GM19455 (cell line): Measurements from ENCODE around the gene COL1A1.

Experiments
- ATAC-seq: cut with Tn5 transposase; IDR thresholded peaks from one replicate; pipeline ENCODE4 v1.9.1; 2021; ENCODE audit not compliant: unreplicated experiment

COL1A1 gene

DNA sequence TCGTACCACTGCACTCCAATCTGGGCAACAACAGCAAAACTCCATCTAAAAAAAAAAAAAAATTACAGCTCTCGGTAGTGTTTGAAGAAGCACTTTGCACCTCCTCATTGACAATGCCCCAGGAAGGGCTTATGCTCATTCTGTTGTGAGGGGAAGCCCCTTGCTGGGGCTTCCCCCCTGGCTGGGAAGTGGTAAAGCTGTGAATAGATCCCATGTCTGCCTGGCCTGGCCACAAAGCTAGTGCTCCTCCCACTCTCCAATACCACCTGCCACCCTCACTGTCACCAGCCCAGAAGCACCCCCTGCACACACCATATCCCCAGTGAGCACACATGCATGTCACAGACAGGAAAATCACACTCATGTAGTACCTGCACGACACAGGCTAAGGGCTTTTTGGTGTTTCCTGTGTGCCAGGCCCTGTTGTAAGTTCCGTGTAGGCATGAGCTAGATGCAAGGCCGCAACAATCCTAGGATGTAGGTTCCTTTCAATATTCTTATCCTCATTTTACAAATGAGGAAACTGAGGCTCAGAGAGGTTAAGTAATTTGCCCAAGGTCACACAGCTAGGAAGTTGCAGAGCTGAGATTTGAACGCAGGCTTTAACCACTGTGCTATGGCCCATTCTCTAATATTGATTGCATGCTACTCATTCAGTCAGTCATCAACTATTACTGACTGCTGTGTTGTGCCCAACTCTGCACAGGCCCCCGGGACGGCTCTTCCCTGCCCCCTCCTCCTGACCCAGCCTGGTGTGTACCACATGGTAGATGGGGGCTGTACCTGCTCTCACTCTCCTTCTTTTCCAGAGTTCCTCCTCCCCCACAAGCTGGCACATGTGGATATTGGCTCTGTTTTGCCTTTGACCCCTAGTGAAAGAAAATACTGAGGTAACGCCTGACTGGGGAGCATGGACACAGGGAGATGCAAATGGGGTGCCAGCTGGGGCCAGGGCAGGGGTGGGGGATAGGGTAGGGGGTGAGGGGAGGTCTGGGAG is 11.9 kb upstream of the COL1A1 start:
- ATAC-seq = no peak

DNA sequence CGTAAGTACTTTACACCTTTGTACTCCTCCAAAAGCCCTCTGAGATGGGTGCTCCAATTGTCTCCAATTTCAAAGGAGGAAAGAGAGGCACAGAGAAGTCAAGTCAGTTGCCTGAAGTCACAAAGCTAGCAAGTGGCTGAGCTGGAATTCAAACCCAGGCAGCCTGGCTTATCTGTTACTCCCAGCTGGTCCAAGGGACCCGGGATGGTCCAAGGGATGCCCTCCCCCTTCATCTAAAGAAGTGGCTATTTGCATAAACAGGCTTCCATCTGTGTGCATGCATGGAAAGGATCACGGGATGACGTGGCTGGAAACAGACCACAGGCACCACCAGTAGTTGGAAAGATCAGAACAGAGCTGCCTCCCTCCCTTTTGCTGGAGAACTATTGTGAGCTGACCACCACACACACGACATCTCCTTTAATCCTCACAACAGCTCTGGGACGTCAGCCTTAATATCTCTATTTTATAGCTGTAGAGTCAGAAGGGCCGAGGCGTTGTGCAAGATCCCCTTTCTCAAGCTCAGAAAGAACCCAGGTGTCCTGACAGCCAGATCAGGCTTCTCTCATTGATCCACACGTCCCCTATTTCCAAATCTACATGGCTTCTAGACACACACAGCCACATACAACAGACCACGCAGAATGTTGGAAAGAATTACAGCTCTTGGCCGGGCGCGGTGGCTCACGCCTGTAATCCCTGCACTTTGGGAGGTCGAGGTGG is 10.9 kb upstream of the COL1A1 start:
- ATAC-seq = no peak

DNA sequence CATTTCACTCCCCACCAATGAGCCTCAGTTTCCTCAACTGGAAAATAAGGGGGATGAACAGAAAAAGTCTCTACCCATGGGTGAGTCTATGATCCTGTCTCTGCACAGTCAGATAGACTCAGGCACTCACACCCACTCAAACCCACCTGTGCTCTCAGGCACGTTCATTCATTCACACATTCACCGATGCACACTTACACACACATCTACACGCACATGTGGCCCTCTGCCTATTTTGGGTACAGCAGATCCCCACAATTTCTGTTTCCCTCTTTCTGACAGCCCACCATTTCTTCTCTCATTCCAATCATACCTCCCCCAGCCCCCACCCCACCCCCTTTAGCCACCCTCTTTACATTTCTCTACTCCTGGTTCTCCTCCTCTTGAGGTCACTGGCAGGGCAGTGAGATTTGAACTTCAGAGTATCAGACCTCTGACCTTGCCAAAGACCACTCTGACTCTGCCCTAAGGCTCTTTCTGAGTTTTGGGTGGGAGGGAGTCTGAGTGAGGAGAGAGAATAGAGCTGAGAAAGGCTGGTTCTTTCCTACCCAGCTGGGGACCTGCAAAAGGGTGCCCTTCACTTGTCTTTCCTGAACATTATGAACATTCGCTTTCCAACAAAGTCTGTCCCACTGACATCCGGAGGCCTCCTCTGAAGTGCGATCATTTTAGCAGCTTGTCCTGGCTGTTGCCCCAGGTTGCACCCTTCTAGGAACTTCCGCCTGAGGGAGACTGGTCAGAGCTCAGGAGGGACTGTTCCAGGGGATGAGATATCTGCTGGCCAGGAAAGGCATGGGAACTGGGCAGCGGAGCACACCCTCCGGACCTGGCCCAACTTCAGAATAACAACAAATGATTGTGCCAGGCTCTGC is 10.1 kb upstream of the COL1A1 start:
- no peak for ATAC-seq

DNA sequence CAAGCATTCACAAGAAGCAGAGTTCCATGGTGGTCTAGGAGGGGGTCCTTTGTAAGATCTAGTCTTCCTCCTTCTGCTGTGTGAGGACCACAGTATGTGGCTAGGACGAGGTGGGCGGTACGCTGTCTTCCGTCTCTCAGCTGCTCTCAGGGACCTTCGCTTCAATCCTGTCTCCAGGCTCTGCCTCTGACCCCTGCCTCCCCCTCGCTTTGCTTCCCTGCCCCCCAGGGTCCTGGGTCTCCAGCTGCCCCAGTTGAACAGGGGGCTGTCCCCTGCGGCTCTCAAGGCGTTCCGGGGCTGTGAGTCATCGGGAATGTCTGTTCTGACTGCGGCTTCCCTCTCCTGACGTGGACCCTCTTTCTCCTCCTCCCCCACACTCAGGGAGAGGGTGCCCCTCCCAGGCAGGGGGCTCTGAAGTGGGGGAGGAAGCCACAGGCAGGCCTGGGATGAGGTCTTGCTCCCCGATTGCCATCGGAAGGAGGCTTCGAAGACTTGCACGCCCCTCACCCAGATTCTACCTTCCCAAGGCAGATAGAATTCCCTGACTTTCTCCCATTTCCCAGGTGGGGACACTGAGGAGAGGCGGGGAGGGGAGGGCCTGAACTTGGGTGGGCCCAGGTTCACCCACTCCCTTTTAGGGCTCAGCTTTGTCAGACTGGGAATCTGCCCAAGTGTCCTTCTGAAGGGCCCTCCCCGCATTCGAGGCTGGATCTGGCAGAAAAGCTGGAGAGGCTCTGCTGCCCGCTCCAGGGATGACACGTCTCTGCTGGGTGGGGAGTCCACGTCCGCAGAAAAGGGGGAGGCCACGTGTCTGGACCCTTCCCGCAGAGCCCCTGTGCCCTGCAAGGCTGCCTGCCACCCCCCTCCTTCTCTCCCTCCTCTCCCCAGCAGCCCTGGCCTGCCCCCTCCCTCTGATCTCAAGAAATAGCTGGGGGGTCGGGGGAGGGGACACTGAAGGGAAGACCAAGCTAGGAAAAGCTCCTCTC is 9.1 kb upstream of the COL1A1 start:
- ATAC-seq = no peak

DNA sequence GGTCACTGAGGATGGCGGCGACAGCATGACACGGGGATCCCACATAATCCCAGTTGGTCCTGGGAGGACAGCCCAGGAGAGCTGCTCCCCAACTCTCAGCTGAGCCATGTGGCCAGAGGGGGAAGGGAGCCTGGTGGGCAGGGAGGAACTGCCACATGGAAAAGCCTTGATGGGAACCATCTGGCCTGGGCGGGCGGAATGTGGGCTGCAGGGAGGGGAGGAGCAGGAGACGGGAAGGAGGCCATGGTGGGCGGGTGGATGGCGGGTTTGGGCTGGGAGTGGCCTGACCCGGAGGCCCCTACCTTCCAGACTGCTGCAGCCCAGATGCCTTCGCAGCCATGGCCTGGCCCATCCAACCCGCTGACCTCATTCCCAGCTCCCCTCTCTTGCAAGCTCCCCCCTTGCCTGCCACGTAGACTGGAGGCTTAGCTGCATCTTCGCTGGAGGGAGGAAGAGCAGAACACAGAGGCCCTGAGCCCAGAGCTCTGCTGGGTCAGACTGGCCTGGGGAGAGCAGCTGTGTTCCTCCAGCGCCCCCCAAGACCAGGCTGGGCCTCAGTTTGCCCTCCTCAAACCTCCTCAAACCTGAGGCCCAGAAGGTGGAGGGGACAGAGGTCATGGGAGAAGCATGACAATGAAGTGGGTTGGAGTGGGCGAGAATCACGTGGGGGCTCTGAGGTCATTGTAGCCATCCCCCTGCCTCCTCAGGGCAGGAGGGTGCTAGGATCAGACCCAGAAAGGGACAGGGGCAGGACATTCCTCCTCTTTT is 8.2 kb upstream of the COL1A1 start:
- no peak for ATAC-seq

DNA sequence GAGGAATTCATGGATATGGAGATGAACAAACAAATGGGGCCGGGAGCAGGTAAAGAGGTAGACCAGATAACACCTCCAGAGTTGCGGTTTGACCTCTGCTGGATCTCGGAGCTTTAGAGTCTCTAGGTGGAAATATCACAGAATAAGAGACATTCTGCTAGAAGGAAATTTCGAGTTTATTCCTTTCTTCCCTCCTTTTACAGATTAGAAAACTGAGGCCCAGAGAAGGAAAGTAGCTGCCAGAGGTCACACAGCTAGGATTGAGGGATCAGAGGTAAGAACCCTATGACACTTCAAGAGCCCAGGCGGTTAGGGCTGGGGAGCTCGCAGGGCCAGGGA is 7.7 kb upstream of the COL1A1 start:
- ATAC-seq = no peak

DNA sequence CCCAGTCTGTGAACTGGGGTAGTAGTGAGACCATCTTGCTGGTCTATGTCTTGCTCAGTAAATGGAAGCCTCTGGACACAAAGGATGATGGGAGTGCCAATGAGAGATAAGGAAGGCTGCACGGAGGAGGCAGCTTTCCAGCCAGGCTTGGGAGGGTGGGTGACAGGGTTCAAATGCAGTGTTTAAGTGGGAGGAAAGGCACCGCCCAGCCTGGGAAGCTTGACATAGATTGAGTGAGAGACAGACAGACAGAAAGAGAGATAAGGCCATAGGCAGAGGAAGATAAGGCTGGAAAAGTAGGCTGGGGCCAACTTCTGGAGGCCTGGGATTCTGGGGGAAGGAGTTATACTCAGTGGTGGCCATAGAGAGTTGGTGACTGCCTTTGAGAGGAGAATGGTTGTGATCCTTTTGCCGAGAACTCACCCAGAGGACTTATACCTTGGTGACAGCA is 7.2 kb upstream of the COL1A1 start:
- no peak for ATAC-seq

DNA sequence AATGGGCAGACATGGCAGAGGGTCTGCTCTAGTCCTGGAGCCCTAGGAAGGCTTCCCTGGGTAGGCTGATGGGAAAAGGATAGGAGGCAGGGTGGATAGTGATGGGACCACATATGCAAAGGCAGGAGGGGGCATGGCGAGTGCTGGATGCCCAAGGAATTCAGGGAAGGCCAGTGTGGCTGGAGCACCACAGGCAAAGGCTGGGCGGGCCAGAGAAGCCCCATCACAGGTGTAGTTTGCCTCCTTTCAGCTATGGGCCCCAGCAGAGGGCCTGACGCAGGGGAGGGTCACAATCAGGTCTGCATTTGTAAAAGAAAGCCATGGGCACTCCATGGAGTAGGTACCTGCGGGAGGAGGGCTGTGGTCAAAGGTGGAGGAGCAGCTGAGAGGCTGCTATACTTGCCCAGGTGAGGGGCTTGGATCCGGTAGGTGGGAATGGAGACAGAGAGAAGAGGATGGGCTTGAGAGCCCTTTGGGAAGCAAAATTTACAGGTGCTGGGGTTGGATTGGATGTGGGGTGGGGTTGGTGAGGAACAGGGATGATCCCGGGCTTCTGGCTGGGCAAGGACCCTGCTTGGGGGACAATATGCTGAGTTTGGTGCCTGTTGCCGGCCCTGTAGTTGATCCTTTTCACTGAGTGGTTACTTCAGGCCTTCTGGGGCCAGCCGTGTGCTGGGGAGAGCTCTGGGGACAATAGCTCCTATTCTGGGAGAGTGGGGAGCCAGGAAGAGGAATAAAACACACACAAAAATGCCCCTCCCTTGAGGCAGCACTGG is 6.5 kb upstream of the COL1A1 start:
- ATAC-seq = no peak

DNA sequence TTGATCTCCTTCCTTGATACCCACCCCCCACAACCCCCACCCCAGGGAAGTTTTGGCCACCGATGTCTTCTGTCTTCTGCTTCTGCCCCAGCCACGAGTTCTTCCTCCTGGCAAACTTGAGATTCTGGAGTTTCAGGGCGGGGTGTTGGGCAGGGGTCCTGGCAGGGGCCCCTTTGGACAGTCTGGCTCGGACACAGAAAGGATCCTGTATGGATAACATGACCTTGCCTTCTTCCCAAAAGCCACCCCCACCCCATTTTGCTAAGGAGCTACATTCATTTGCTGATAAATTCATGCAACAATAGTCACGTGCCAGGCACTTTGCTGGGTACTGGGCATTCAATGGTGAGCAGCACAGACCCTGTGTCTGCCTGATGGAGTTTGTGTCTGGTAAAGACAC is 5.9 kb upstream of the COL1A1 start:
- ATAC-seq = no peak

DNA sequence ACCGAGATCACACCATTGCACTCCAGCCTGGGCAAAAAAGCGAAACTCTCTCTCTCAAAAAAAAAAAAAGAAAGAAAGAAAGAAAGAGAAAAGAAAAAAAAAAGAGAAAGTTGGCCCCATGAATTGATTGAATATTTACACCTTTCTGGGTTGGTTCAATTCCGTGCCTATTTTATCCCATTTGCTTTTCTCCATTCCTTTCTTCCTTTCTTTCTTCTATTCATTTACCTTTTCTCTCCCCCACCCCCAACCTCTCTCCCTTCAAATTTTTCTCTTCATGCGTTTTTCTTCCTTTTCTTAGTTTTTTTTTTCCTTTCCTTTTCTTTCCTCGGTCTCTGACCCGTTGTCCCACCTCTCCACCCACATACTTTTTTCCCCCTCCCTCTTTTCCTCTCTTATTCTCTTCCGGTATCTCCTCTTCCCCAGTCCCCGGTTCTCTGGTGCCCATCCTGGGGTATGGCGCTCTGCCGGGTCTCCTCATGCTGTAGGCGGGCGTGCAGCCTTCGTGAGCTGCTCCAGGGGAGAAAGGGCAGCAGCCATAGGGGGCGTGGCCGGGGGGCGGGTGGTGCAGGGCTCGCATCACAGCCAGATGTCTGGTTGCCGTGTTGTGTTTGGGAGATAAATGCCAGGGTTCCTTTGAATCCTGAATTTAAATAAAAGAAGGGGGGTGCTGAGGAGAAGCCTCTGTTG is 5.3 kb upstream of the COL1A1 start:
- no peak for ATAC-seq

DNA sequence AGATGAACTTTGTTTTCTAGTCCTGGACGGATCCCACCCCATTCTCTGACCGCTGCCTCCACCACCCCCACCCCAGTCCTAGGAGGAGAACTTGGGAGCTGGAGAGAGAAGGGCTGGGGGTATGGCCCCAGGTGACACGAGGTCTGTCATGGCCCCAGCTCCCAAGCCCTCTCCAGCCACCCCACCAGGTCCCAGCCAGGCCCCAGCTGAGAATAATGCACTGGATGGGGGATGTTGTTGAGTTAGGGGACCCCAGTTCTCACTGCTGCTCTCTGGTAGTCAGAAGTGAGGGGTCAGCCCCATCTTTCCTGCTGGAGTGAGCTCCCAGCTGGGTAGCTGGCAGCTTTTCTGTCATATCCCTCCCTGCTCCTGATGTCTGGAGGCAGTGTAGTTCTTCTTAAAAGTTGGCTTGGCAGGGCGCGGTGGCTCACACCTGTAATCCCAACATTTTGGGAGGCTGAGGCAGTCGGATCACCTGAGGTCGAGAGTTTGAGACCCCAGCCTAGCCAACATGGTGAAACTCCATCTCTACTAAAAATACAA is 4.6 kb upstream of the COL1A1 start:
- no peak for ATAC-seq

DNA sequence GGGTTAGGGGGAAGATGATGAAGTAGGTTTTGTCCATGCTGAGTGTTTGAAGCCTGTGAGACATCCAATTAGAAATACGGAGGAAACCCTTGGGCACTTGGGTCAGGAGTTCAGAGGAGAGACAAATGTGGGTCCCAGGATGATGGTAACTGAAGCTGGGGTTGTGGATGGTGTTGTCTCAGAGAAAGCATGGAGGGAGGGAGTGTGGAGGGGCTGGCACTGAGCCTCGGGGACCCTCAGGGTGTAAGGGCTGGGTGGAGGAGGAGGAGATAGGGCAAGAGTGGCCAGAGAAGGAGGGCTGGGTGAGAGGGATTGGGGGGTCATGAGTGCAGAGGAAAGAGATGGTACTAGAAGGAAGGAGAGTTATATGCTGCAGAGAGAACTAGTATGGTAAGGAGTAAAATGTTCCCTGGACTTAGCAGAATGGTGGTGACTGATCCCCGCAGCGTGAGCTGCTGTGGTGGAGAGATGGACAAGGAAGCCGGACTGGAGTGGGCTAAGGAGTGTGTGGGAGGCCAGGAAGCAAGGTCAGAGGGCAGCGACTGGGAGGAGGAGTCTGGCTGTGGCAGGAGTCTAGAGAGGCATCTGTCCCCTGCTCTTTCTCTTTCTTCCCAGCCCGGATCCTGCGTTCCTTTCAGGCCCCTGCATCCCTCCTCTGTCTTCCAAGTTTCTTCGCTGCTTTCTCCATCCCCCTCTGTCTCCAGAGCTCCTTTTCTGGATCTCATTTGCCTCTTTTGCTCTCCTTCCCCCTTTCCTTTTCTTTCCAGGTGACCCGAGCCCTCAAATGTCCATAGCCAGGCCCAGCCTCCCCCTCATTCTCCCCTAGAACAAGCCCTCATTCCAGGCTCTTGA is 3.9 kb upstream of the COL1A1 start:
- ATAC-seq = no peak

DNA sequence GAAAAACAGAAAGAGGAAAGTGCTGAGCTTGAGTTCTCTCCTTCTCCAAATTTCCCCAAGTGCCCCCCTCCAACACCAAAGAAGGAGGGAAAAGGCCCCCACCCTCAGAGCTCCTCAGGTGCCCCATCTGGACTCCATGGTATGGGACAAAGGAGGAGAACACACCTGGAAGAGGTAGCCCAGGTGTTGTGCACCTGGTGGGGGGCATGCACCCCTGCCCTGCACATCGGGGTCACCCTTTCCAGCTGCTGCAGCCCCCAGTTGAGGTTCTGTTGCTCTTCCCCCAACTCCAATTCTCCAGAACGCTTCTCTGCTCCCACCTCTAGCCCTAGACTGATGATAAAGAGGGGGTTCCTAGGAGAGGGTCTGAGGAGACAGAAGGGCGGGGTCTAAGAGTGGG is 3.0 kb upstream of the COL1A1 start:
- no peak for ATAC-seq

DNA sequence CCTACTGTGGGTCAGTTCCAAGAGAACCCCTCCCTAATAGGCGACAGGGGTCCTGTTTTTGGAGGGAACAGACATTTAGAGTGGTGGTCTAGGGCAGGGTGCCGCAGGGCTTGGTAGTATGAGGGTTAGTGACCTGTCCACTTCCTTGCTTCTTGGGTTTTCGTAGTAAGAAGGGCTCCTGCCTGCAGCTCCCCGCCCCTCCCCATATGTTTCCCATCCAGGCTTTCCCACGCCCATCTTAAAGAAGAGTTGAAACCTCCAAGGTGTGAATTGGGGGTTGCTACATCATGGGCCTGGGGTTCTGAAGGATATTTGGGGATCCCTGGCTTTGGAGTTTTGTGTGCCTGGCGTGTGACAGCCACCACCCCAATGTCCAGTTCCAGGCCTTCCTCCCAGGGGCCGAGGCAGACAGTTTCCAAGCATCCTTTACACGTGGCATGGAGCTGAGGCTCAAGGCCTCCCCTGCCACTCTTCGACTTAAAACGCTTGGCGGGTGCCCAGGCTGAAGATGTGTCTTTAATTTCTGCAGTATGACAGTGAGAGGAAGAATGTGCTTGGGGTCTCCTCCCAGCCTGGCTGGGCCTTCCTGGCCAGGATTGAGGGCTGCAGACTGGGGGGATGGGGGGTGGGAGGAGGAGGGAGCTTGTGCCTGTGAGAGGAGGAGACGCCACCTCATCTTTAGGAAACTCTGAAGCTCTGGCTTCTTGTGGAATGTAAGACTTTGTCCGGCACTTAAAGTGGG is 2.3 kb upstream of the COL1A1 start:
- no peak for ATAC-seq

DNA sequence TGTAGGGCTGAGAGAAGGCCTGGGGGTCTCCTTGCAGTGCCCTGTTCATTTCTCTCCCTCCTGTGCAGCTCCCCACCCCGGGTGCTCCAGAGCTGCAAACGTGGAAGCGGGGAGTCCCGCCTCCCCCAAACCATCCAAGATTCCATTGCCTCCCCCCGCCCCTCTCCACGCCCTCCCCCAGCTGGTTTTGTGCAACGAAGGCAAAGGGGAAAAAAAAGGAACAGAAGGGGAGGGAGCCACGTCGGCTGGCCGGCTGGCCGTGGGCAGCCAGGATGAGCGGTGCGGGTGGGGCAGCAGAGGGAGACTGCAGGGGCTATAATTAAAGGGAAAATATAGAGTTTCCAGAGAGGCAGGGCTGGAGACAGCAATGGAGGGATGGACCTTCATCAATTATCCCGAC is 1.7 kb upstream of the COL1A1 start:
- ATAC-seq = no peak
